SIG-M5 treated with dmso at 0.1 percent for 504 hours (cell line): ENCODE data around the gene SNX9.
A peak's percentile ranks its signal among the peaks of the same experiment; 100 is the strongest.
"Not testable (repeated sequence)": the region's sequence is repeated elsewhere in the genome, so short reads cannot be mapped to it uniquely, and the experiment has no call there.

Experiments
- DNase-seq: peaks from one replicate; lab custom pipeline; 2025; ENCODE audit not compliant: unreplicated experiment; lab: John Stamatoyannopoulos, UW

SNX9 gene

DNA sequence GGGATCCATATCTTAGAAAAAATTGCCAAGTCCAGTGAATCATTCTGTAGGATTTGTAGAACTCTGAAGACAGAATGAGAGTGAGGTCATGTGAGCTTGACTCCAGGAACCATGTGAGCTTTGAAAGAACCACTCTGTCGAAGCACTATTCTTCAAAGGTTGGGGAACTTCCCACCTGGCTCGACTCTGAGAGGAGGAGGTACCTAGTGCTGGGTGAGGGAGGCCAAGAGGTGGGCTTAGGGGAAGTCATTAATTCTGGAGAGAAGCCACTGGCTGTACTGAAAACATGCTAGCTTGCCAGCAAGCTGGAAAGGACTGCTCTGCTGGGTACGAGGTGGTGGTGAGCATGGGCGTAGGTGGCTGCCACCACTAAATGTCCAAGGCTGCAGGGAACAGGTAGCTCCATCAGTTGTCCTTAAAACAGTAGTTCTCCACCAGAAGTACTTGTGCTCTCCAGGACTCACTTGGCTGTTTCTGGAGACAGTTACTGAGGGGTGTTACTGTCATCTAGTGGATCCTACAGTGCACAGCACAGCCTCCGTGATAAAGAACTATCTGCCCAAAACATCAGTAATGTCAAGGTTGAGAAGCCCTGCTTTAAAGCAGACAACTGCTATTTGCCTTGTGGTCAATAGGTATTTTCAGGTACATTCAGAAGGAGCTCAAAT lies 124.0 kb downstream of the SNX9 start:
- DNase-seq, result peak; percentile 6

DNA sequence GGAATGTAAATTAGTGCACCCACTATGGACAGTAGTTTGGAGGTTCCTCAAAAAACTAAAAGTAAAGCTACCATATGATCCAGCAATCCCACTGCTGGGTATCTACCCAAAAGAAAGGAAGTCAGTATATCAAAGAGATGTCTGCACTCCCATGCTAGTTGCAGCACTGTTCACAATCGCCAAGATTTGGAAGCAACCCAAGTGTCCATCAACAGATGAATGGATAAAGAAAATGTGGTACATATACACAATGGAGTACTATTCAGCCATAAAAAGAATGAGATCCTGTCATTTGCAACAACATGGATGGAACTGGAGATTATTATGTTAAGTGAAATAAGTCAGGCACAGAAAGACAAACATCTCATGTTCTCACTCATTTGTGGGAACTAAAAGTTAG lies 127.9 kb downstream of the SNX9 start:
- DNase-seq, result not testable (repeated sequence)

DNA sequence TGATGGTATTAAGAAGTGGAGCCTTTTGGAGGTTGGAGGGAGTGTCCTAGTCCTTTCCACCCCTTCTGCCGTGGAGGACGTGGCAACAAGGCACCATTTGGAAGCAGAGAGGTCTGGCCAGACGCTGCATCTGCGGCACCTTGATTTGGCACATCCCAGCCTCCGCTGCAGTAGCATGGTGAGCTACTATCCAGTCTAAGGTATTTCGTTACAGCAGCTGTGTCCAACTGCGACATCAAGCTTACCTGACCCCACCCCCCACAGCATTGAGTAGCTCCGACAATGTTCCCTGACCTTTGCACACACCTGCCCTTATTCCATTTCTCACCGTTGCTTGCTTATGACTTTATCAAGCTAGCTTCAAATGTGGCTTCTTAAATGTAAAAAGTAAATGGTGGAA lies 128.8 kb downstream of the SNX9 start:
- no peak for DNase-seq

DNA sequence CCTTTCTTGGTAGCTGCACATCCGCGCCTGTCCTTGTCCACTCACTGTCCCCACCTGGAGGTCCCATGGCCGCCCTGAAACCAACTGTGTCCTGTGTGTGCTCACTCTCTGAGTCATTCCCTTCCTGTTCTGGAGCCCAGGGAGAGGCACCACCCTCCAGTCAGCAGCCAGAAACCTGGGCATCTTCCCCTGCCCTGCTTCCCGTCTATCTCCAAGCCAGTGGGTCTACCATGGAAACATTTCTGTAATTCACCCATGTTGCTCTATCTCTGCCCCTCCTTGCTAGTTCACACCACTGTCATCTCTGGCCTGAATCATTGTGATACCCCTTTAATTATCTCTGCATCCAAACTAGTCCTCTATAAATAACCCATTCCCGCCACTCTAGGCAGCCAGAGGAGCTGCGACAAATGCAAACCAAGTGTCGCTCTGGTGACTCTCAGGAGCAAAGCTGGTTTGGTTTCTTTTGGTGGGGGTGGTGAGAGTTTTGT lies 129.9 kb downstream of the SNX9 start:
- DNase-seq, result no peak

DNA sequence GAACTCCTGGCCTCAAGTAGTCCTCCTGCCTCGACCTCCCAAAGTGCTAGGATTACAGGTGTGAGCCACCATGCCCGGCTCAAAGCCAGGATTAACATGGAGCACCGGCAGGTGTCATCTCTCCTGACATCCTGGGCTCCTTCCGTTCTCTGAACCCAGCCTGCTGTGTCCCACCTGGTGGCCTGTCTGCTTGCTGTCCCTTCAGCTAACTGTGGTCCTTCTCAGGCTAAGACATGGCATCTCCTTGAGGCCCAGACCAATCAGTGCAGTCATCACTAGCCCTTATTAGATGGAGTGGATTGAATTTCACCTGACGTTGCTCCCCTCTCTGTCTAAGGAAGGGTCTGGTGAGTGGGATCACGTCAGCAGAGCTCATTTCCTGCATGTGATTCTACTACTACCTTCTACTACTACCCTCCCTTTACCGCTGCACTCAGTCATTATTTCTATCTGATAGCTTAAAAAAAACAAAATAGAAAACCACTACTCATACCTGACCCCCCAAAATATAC lies 130.6 kb downstream of the SNX9 start:
- DNase-seq, result no peak

DNA sequence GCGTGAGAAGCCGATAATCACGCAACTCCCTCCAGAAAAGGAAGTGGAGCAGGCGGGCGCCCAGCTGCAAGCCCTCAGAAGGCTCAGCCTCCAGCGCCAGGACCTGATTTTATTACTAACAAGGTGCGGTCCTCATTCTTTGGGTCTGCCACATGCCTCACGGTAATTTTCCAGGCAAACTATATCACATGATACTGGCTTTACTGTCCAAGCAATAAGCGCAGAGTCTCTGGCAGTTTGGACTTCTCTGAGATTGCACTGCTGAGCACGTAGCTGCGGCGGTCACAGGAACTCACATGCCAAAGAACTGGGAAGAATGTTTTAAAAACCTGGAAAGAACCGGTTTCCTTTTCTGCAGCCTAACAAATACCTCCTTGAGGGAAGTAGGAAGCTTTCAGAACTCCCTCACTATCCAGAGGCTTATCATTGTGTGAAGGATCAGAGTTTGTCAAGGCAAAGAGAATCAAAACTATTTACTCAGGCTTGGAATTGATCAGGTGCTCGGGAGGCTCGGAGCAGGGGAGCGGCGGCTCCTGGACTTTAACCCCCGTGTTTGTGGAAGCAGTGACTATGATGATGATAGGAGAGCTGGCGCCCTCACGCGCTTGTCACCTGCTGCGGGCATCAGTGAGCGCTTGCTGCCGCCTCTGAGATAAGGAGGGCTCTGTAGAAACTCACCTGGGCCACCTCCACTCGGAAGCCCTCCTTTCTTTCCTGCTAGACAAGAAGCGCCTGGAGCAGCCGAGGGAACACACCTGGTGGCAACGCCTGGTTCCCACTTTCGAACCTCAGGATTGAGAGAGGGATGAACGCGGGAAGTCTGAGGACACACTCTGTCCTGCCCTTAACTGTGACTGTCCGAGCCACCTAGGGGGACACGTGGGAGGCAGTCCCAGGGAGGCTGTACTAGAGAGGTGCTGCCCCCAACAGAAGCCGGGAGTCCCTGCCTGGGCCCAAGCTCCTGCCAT lies 131.4 kb downstream of the SNX9 start:
- DNase-seq, result no peak

DNA sequence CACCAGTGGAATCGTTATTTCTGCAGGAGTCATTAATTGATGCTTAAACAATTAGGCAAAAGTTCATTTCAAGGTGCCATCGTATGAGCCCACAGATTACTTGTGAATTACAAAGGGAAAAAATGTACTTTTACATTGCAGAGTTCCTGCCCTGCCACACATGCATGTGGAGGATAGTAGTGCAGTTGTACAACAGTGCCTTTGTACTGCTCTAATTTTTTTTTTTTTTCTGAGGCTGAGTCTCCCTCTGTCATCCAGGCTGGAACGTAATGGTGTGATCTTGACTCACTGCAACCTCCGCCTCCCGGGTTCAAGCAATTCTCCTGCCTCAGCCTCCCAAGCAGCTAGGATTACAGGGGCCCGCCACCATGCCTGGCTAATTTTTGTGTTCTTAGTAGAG lies 132.6 kb downstream of the SNX9 start:
- DNase-seq, result no peak

DNA sequence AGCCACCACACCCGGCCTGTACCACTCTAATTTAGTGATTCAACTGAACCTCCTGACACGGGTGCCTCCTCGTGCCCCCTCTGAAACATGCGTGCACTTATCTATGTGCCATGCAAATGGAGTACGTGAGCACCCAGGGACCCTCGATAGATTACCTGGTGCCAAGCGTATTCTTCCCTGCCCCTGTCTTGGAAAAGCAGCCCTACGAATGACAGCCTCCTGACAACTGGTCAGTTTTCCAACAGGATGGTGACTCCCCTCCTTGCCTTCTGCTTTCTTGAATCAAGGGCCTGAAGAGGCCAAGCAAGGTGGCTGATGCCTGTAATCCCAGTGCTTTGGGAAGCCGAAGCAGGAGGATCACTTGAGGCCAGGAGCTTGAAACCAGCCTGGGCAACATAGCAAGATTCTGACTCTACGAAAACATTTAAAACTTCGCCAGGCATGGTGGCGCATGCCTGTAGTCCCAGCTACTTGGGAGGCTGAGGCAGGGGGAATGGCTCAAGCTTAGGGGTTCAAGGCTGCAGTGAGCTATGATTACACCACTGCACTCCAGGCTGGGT lies 133.2 kb downstream of the SNX9 start:
- DNase-seq, result no peak

DNA sequence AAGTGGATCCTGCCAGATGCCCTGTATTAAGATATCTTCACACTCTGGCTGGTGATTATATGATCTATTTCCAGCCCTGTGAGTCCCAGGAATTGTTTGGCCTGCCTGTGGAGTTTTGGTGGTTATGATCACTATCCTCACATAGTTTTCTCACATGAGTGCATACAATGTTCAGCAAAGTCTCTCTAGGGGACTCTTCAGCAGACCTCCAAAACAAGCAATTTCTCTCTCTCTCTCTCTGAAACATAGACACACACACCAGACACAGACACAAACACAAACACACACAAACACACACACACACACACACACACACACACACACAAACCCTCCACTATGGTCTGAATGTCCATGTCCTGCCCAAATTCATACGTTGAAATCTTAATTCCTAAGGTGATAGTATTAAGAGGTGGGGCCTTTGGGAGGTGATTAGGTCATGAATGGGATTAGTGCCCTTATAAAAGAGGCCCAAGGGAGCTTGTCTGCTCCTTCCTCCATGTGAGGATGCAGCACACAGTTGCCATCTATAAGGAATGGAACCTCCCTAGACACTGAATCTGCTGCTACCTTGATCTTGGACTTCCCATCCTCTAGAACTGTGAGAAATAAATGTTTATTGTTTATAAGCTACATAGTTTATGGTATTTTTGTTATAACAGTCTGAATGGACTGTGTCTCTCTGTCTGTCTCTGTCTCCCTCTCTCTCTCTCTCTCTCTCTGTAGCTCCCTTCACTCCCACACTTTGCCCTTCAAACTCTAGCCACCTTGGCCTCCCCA lies 136.6 kb downstream of the SNX9 start:
- no peak for DNase-seq

DNA sequence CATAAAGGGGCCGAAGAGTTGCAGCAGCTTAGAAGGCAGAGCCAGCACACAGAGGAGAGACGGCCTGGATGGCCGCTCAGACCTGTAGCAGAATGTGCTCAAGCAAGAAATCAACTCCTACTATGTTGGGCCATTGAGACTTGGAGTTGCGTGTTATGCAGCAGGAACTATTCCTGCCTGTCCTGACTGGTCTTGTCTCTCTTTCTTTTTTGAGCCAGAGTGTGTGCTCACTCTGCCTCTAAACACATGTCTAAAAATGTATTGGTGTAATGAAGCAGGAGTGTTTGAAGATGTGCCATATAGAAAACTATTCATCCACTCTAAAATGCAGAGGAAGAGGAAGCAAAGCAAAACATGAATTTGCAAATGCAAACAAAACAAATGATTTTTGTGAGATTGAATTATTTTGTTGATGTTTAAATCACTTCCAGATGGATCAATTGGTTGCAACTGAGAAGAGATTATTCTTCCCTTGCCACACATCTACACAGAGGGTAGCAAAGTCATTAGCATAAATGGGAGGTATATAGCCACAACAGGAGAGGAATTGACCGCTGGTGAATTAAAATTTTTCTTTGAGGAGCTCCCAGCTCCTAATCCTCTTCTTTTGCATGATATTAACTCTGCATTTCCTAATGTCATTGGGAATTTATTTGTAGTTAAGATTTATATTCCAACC lies 138.2 kb downstream of the SNX9 start:
- no peak for DNase-seq

DNA sequence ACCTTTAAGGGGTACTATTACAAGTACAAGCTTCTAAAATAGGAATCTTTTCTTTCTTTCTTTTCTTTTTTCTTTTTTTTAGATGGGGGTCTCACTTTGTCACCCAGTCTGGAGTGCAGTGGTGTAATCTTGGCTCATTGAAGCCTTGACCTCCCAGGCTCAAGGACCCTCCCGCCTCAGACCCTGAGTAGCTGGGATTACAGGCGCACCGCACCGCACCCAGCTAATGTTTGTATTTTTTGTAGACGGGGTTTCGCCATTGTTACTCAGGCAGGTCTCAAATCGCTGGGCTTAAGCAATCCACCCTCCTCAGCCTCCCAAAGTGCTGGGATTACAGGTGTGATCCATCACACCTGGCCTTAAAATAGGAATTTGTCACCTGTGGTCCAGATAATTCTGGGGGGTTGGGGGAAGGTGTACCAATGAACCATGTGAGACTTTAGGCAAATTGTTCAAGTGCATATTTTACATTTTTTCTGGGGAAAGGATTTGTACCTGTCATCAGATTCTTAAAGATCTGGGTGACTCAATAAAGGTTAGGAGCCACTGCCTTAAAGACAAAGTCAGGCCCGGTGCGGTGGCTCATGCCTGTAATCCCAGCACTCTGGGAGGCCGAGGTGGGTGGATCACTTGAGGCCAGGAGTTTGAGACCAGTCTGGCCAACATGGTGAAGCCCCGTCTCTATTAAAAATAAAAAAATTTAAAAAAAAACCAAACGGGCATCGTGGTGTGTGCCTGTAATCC lies 139.0 kb downstream of the SNX9 start:
- no peak for DNase-seq

DNA sequence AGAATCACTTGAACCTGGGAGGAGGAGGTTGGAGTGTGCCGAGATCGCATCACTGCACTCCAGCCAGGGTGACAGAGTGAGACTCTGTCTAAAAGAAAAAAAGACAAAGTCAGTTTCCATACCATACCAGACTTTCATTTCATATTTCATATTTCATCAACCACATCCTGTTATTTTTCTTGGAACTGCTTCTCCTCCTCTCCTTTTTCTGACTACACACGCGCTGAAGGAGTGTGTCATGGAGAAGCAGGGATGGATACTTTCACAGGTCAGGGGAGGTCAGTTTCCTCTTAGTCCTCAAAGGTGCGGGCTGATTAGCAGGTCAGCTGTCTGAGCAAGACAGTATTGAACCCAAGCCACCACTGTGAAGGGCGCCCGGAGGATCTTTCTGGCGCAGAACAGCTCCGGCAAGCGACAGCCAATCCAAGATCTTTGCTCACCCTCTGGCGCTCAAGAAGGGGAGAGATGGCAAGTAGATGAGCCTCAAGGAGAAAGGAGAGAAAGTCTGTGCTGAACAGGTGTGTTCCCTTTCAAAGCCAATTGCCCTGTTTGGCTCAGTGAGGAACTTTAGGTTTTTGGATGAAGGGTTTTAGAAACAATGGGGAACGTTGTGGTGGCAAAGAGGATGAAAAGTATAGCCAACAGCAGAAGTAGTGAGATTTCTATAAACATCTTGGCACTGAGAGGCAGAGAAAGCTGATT lies 139.7 kb downstream of the SNX9 start:
- no peak for DNase-seq

DNA sequence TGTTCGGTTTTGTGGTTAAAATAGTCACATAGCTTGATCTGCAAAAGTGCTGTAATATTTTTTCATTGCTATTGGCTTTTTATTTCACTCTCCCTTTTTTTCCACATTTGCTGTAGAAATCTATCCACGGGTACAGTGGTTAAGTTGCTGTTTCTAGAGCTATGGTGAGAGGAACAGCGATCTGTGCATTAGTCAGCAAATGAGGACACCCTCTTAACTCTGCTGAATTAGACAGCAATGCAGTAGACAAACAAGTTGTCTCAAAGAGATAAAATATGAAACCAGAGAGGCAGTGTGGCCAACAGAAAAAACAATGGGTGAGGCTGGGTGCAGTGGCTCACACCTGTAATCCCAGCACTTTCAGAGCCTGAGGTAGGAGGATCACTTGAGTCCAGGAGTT lies 141.1 kb downstream of the SNX9 start:
- DNase-seq, result no peak

DNA sequence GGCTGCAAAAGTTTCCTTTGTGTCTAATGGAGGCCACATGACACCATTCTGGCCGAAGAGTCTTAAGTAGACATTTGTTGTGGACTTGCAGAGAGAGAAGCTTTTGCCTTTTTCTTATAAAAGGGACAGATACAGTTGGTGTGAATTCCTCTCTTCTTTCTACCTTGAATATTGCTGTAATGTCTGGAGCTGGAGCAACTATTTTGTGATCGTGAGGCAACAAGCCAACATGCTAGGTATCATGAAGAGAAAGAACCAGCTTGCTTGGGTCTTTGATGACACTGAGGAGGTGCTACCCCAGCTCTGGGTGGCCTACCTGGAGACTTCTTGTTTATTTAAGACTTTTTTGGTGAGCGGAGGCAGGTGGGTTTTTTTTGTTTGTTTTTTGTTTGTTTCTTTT lies 142.3 kb downstream of the SNX9 start:
- DNase-seq, result no peak

DNA sequence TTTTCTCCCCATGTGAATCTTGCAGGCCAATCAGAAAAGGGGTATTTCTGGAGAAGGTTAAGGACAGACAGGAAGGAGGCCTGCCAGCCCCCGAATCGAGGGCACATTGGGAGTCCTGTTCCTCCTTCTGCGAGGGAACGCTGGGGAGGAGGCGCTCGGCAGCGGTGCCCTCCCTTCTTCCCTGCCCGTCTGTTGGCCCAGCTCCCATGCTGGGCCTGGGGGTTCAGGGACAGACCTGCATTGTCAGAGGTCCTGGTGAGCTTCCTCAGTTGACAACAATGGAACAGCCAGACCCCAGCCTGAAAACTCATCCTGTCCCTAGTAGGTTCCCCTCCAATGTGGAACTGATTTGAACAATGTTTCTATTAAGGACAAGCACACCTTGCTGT lies 143.5 kb downstream of the SNX9 start:
- no peak for DNase-seq

DNA sequence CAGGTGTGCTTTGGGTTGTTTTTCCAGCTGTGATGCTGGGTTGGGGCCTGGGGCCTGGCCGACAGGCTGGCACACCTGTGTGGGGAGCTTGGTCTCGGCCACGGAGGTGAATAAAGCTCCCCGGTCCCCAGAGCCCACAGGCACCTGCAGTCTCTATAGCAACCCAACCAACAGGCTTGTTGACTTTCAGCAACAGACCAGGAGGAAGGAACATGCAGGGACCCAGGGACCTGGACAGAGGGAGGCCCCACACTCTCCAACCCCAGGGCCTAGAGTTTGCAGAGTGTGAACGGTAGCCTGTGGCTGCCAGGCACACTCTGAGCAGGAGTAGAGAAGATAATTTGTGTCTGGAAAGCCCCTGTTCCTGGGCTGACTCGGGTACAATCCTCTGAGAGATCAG lies 144.0 kb downstream of the SNX9 start:
- DNase-seq, result no peak

DNA sequence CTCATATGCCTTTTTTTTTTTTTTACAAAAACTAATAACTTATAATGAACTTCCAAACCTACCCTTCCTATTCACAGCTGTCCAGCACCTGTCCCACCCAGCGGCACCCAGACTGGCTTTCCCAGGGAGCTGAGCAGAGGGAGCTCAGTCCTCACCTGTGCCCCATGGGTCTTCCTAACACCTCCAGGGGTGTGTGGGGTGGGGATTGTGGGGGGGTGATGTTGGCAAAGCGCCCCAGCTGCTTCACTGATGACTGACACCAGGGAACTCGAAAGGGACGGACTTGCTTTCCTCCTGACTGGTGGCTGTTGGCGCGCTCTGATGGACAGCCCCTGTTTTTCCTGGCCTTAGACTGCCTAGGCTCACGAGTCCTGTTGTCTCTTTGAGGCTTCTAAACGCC lies 144.4 kb downstream of the SNX9 start:
- no peak for DNase-seq

DNA sequence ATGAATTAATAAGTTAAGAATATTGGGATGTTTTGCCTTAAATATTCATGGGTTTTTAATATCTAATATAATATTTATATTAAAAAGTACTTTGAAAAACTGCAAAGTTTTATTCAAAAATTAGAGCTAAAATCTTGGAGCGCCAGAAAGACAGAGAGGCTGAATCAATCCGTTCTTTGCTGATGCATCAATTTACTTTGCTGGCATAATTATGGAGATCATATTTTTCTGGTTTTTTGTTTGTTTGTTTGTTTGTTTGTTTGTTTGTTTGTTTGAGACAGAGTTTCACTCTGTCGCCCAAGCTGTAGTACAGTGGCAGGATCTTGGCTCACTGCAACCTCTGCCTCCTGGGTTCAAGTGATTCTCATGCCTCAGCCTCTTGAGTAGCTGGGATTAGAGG lies 149.1 kb downstream of the SNX9 start:
- DNase-seq, result not testable (repeated sequence)

DNA sequence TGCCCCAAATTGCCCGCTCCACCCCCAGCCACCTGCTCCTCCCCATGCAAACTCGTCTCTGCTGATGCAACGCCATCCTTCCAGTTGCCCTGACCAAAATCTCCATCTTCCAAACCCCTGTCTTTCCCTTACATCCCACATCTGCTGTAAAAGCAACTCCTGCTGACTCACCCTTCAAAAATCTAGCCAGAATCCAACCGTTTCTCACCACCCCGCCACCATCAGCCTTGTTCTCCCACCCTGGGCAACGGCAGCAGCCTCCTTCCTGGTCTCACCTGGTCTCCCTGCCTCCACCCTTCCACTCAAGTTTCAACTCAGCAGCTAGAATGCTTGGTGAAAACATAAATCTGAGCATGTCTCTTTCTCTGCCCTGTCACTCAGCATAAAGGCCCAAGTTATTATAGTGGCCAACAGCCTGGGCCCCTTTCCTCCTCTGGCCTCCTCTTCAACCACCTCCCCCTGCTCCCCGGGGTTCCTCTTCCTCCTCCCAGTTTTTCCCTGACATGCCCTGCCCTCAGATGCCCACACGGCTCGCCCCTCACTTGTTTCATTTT lies 151.4 kb downstream of the SNX9 start:
- DNase-seq, result no peak
